HG02763 (cell line): ENCODE measurements around the gene ABR.
"Not testable (repeated sequence)": the region's sequence is repeated elsewhere in the genome, so short reads cannot be mapped to it uniquely, and the experiment has no call there.

Experiments
- ATAC-seq: cut with Tn5 transposase; IDR thresholded peaks from one replicate; pipeline ENCODE4 v1.9.1; 2021; ENCODE audit warnings: mild to moderate bottlenecking, moderate library complexity; ENCODE audit not compliant: unreplicated experiment

The ABR gene

GRCh38 chr17:1202291-1202690 is 22.5 kb upstream of the ABR start:
- no peak for ATAC-seq

- ATAC-seq, result no peak
These were observed 21.4 kb upstream of the ABR start for GRCh38 chr17:1201132-1201702.

DNA sequence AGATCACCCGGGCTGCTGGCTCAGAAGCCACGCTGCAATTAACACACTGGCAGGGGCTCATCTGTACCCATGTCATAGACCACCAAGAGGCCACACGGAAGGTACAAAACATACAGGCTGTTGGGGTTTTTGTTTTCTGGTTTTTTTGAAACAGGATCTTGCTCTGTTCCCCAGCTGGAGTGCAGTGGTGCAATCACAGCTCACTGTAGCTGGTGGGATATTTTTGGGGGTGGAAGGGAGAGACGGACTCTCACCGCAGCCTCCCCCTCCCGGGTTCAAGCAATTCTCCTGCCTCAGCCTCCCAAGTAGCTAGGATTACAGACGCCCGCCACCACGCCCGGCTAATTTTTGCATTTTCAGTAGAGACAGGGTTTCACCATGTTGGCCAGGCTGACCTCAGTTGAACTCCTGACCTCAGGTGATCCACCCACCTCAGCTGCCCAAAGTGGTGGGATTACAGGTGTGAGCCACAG is 19.5 kb upstream of the ABR start:
- not testable (repeated sequence) for ATAC-seq

GRCh38 chr17:1197781-1198490 is 18.2 kb upstream of the ABR start:
- ATAC-seq, result peak; percentile 65

- ATAC-seq, result no peak
These were observed 17.6 kb upstream of the ABR start for GRCh38 chr17:1197379-1197778.

- no peak for ATAC-seq
These were observed 17.2 kb upstream of the ABR start for GRCh38 chr17:1196946-1197345.

- ATAC-seq, result no peak
These were observed 13.3 kb upstream of the ABR start for GRCh38 chr17:1192911-1193699.

DNA sequence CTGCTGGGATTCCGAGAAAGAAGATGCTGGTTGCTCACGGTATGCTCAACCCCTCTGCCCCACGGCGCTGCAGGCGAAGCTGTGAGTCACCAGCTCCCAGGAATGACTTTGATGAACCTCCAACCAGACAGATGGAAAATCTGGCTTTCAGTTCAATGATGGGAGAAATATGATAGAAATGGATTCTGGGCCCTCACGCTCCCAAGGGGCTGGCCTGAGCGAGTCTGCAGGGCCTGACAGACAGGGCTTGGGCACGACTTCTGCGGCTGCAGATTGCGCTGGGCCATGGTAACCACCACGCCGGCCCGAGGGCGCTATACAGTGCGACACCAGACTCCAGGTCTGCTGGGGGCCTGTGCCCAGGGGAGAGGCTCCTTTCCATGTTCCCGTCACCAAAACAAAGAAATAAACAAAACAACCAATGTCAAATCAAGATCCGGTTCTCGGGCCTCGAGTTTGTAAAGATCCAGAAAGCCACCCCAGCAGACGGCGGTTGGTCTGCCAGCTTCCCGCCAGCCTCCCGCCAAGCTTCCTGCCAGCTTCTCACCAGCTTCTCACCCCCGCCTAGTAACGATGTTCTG is 11.1 kb upstream of the ABR start:
- no peak for ATAC-seq

GRCh38 chr17:1188812-1189504 is 9.2 kb upstream of the ABR start:
- no peak for ATAC-seq

GRCh38 chr17:1186923-1187771 is 7.4 kb upstream of the ABR start:
- no peak for ATAC-seq

DNA sequence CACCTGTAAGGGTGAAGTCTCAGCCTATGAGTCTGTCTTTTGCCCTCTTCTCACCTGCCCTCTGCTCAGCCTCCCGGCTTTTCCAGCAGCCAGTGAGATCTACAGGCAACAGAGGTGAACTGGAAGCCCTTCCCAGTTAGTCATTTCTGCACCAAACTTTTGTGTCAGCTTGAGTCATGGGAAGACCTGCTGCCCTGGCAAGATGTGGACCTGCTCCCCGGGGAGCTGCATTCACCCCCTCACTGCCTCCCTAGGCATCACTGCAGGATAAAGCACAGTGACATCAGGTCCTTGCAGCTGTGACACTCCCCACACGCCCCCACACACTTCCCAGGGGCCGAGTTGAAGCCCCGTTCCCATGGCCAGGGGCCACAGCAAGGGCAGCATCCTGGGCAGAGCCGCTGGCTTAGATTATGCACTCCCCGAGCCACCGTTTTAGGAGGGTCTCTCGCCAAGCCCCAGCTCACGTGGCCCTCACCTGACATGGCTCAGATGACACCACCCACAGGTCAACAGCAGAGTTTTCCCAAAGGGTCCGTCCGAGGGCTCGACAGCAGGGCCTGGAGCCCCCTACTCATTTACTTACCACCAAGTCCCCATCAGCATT is 6.5 kb upstream of the ABR start:
- ATAC-seq, result no peak

- ATAC-seq, result no peak
These were observed 3.5 kb upstream of the ABR start for GRCh38 chr17:1183171-1183873.

DNA sequence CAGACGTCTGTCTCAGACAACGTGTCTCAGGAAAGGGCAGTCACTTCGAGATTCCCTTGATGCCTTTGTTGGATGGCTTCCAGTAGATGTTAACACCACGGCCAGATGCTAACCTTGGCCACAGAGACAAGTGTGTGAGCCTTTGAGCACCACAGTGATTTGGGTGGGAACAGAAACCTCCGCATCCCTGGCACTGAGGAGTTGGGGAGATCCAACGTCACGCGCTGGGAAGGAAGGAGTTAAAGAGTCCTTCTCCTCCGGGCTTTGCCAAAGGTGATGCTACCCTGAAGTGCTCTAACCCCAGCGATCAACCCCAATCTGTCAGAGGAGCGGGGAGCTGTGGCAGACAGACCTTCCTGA is 3.0 kb upstream of the ABR start:
- no peak for ATAC-seq

DNA sequence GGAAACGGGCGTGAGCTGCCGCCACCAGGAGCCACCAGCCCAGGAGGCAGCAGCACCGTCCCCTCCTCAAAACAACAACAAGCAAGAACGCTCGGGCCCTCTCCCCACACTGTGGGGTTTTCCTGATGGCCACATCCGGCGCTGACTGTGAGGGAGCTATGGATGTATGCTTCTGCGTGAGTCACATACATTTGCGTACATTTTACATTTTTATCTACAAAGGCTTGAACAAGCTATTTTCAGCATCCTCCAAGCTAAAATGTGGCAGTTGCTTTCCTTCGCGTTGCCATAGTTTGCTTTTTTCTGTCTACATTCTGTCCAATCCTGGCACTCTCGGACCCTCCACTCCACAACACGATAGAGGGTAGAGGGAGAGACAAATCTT is 2.0 kb upstream of the ABR start:
- ATAC-seq, result no peak

DNA sequence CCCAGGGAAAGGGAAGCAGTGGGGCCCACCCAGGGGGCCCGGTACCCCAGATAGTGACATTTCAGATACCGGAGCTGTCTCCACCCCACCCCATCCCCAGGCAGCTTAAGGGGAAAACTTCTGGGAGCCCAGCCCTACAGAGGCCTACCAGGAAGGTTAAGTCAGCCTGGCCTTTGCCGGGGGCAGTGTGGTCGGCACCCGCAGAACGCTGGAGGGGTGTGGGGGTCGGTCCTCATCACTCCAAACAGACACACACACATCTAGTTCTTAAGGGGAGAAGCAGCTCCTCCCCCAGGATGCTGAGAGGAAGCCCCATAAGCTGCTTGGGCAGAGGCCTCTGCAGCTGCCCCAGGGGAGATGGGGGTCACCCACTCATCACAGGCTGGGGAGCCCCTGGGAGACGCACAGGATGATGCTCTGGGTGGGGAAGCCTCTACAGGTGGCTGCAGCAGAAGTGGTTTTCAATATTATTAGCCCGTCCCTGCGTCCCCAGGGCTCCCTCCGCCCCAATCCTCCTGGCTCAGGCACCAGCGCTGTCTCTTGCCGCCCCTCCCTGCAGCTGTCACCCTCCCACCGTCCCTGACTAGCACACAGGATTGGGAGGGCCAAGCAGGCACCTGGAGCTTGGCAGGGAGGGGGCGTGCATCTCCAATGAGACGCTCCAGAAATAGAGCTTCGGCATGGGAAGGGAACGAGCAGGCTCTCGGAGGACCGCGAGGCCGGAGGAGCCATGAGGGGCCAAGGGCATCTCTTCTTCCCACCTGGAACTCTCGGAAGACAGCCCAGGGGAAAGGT is 1.4 kb upstream of the ABR start:
- no peak for ATAC-seq

DNA sequence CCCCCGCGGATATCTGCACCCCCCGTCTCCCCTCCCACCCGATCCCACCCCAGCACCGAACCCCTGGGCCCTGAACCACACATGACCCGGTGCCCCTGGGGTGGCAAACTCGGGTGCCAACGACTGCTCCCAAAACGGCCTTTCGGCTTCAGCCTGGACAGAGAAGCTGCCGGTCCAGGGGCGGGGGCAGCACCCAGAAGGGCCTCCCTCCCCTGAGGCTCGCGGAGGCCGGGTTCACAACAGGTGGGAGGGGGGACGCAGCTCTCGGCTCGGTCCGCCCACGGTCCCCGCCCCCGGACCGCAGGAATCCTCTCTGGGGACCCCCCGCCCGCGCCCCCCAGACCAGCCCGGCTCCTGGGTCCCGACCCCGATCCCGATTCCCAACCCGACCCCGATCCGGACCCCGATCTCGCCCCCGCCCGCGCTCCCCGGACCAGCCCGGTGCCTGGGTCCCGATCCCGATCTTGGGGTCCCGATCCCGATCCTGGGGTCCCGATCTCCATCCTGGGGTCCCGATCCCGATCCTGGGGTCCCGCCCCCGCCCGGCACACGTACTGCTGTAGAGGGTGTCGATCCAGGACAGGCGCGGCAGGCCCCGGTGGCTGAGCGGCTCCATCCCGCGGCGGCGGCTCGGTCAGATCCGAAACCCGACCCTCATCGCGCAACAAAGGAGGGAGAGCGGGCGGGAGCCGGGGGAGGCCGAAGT is 516 bp downstream of the ABR start:
- no peak for ATAC-seq

DNA sequence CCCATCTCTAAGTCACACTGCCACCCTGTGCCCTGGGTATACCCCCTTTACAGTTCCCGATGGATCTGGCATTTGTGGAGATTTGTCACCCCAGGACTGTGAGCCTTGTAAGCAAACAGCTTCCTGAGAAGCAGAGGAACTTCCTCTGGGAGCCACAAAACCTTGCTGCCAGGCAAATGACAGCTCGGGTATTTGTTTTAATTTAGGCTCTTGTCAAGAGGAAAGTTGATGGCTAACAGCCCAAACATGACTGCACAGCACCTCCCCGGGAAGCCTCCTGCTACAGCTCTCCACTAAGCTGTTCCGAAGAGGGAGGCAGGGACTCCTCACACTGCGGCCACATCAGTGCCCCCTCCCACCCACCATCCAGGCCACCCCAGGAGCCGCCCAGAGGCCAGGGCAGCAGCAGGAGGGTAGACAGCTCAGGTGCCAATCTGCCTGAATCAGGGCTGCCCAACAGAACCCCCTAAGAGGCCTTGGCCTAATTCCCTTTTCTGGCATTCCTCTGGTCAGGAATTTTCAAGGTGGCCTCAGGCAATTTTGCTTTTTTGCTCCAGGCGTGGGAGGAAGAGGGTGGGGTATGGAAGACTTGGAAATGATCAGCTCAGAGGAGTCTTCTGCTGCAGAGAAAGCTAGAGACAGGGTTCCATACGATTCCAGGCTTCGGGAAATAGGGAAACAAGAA is 2.6 kb downstream of the ABR start:
- no peak for ATAC-seq
